ENCODE measurements around the gene GPAM.
"Not testable (repeated sequence)": the region's sequence is repeated elsewhere in the genome, so short reads cannot be mapped to it uniquely, and the experiment has no call there.

The GPAM gene

GRCh38 chr10:112183329-112184051 lies at the start of gene GPAM:
TSS of gene GPAM (minus strand) at chr10:112183765. CDS start at chr10:112181784, 1,981 bp downstream.
- peak; percentile 100 for DNase-seq

GRCh38 chr10:112232670-112233069 lies 49.1 kb upstream of the GPAM start:
- no peak for DNase-seq

GRCh38 chr10:112231602-112232400 lies 48.2 kb upstream of the GPAM start:
- DNase-seq, result no peak

- DNase-seq, result no peak
Measured at GRCh38 chr10:112230325-112230988, 46.9 kb upstream of the GPAM start.

GRCh38 chr10:112229901-112230300 lies 46.3 kb upstream of the GPAM start:
- DNase-seq, result no peak

GRCh38 chr10:112229096-112229495 lies 45.5 kb upstream of the GPAM start:
- DNase-seq, result no peak

GRCh38 chr10:112228366-112229088 lies 45.0 kb upstream of the GPAM start:
- DNase-seq, result not testable (repeated sequence)

GRCh38 chr10:112227331-112227987 lies 43.9 kb upstream of the GPAM start:
- DNase-seq, result no peak

- DNase-seq, result no peak
Measured at GRCh38 chr10:112226439-112227248, 43.1 kb upstream of the GPAM start.

- no peak for DNase-seq
Measured at GRCh38 chr10:112225771-112226438, 42.3 kb upstream of the GPAM start.

- DNase-seq, result no peak
Measured at GRCh38 chr10:112224933-112225529, 41.5 kb upstream of the GPAM start.

GRCh38 chr10:112223725-112224124 lies 40.2 kb upstream of the GPAM start:
- no peak for DNase-seq

GRCh38 chr10:112222799-112223198 lies 39.2 kb upstream of the GPAM start:
- no peak for DNase-seq

- DNase-seq, result no peak
Measured at GRCh38 chr10:112221545-112221944, 38.0 kb upstream of the GPAM start.

- DNase-seq, result no peak
Measured at GRCh38 chr10:112218960-112219359, 35.4 kb upstream of the GPAM start.

GRCh38 chr10:112218036-112218390 lies 34.4 kb upstream of the GPAM start:
- no peak for DNase-seq

GRCh38 chr10:112217386-112218035 lies 33.9 kb upstream of the GPAM start:
- DNase-seq, result no peak

- DNase-seq, result no peak
Measured at GRCh38 chr10:112216966-112217365, 33.4 kb upstream of the GPAM start.

- no peak for DNase-seq
Measured at GRCh38 chr10:112216151-112216550, 32.6 kb upstream of the GPAM start.

- no peak for DNase-seq
Measured at GRCh38 chr10:112215342-112215774, 31.8 kb upstream of the GPAM start.

All from stimulated activated CD4-positive, alpha-beta T cell treated with anti-CD3 and anti-CD28 coated beads, Interleukin-12 subunit alpha, Interleukin-12 subunit beta, amount 100 ng/mL, for 4 hours (primary cell).